Thoracic aorta (tissue), 2 donors: Measurements from ENCODE around the gene LAMP2. TPM values are rescaled to one million over a fixed set of nuclear protein-coding genes. Genes with fewer than 3 reads are reported as not detected.
A peak's percentile ranks its signal among the peaks of the same experiment; 100 is the strongest.

ENCODE experiments used
- ATAC-seq: fragments of 150-250 bp; one replicate; pipeline ENCODE4 v1.8.0; 2017; ENCODE audit warnings: low read depth; ENCODE audit not compliant: insufficient number of reproducible peaks, low FRiP score
- DNase-seq: peaks from one replicate; pipeline ENCODE4 v3.0.0-alpha.2; 2020; ENCODE audit warnings: low spot score
- H3K27ac ChIP-seq, 2 donors: fragments of 200-600 bp; sonication (generic); 1 replicate in 1 of 2; 2 replicates in 1 of 2; pipeline ENCODE4 v1.5.1; 2016; ENCODE audit warnings: mild to moderate bottlenecking in 2 of 2, moderate library complexity in 2 of 2
- H3K27me3 ChIP-seq: fragments of 200-600 bp; sonication (generic); replicated peaks from 2 replicates; pipeline ENCODE4 v1.6.0; 2016; ENCODE audit warnings: mild to moderate bottlenecking; ENCODE audit not compliant: insufficient read depth
- H3K36me3 ChIP-seq: fragments of 200-600 bp; sonication (generic); one replicate; pipeline ENCODE4 v1.5.1; 2016
- H3K4me1 ChIP-seq, 2 donors: fragments of 200-600 bp; sonication (generic); 1 replicate in 1 of 2; 2 replicates in 1 of 2; pipeline versions ENCODE4 v1.5.1 to v1.6.0; 2016; ENCODE audit warnings: low read depth in 2 of 2, mild to moderate bottlenecking in 1 of 2; ENCODE audit not compliant: control insufficient read depth in 1 of 2
- H3K4me3 ChIP-seq: fragments of 200-600 bp; sonication (generic); 2 replicates; pipeline ENCODE4 v1.5.1; 2016; ENCODE audit warnings: mild to moderate bottlenecking
- H3K9me3 ChIP-seq: fragments of 200-600 bp; sonication (generic); 2 replicates; pipeline ENCODE4 v1.5.1; 2016
- CTCF ChIP-seq: fragments of 200-600 bp; sonication (generic); IDR thresholded peaks from one replicate; pipeline ENCODE4 v1.5.1; 2019; ENCODE audit warnings: antibody characterized with exemption
- total RNA-seq, 2 donors: library from RNA; depleted of rRNA; stranded (reverse); fragments of >200 nt; gene quantifications; one replicate each; pipeline versions ENCODE4 v1.1.0 to v1.2.3, GENCODE V29; 2016

Gene LAMP2
- 100 to 1,000 TPM in 1 of 2 donors, 10 to 100 TPM in 1; 81.3 to 118 TPM for total RNA-seq

GRCh38 chrX:120468825-120469525, at the start of gene LAMP2:
Gene LAMP2, minus strand, starts transcription at chrX:120469296. Its CDS starts 127 bp downstream, at chrX:120469169.
- ATAC-seq, result peak; percentile 91

GRCh38 chrX:120517936-120518335, 48.8 kb upstream of the LAMP2 start:
- Histone ChIP-seq H3K4me1 (no peaks in the 10 kb centered on the region), H3K9me3 (no peaks in the 10 kb centered on the region), H3K27ac (peak overlapping the region in 1 of 2 donors; percentile 30), H3K36me3 (no peaks in the 10 kb centered on the region), H3K27me3 (no peaks in the 10 kb centered on the region), H3K4me3 (no peak overlapping the region)
- no peak for DNase-seq
- no peak for TF ChIP-seq CTCF
- ATAC-seq, result no peak

More at GRCh38 chrX:120468825-120469525, at the start of gene LAMP2:
- Histone ChIP-seq H3K36me3 (no peaks in the 10 kb centered on the region), H3K4me1 (peaks cover 7% of the 10 kb centered on the region in 2 donors), H3K27me3 (no peaks in the 10 kb centered on the region), H3K9me3 (no peaks in the 10 kb centered on the region), H3K4me3 (peak within 1 kb of the TSS; percentile 91), H3K27ac (peak within 1 kb of the TSS; percentile 85 to 88)
- peak; percentile 67 for DNase-seq
- TF ChIP-seq CTCF, result no peak

GRCh38 chrX:120514236-120514635, 45.1 kb upstream of the LAMP2 start:
- Histone ChIP-seq H3K27ac (no peak overlapping the region), H3K4me1 (no peaks in the 10 kb centered on the region), H3K9me3 (no peaks in the 10 kb centered on the region), H3K36me3 (no peaks in the 10 kb centered on the region), H3K27me3 (no peaks in the 10 kb centered on the region), H3K4me3 (no peak overlapping the region)
- TF ChIP-seq CTCF, result no peak
- DNase-seq (no peak), ATAC-seq (no peak)

DNA sequence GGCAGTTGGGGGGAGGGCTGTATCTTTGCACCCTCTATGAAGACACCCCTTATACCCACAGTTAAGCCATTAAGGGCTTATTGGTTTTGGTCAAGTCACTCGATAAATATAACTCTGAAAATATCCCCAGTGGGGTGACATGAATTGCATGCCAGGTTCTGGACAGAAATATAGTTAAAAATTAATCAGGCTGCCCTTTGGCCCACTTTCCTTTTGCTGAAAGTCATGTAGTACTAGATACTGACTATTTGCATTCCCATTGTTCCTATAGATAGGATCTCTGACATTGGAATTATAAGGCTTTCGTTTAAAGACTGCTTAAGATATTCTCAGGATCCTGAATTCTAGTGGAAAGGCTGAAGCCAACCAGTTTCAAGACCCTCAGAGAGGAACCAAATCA, 43.5 kb upstream of the LAMP2 start:
- H3K4me3 ChIP-seq, result no peak overlapping the region
- ATAC-seq, result no peak
- H3K36me3 ChIP-seq, result no peaks in the 10 kb centered on the region
- no peak overlapping the region for H3K27ac ChIP-seq
- no peak for DNase-seq
- H3K4me1 ChIP-seq, result no peaks in the 10 kb centered on the region
- TF ChIP-seq CTCF, result no peak
- no peaks in the 10 kb centered on the region for H3K9me3 ChIP-seq
- no peaks in the 10 kb centered on the region for H3K27me3 ChIP-seq

DNA sequence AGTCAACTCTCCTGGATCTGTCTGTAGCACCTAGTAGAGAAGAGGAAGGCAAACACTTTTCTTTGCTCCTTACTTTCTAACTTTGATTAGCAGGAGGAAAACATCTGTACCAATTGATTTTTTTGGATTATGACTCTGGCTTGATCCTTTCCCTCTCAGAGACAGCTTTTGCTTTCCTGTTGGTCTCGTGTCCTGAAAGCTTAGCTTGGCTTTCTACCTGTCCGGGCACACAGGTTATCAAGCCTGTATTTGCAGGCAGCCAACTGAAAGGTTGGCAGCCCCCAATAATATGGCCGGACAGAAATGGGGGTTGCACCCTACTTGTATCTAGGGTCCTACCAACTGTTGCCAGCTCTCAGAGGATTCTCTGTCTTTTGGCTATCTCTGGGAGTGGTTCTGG, 43.1 kb upstream of the LAMP2 start:
- TF ChIP-seq CTCF, result no peak
- Histone ChIP-seq H3K9me3 (no peaks in the 10 kb centered on the region), H3K36me3 (no peaks in the 10 kb centered on the region), H3K27ac (no peak overlapping the region), H3K4me3 (no peak overlapping the region), H3K4me1 (no peaks in the 10 kb centered on the region), H3K27me3 (no peaks in the 10 kb centered on the region)
- no peak for DNase-seq
- no peak for ATAC-seq
